Amniotic epithelial cell (primary cell): ENCODE measurements around the gene SLC8A2.

Experiments
- DNase-seq: peaks from one replicate; pipeline ENCODE4 v3.0.0-alpha.2; 2010; ENCODE audit warnings: low read depth

Gene SLC8A2

GRCh38 chr19:47430041-47430802, 41.5 kb downstream of the SLC8A2 start:
- DNase-seq, result peak; percentile 38

GRCh38 chr19:47429140-47429793, 42.4 kb downstream of the SLC8A2 start:
- no peak for DNase-seq

- peak; percentile 99 for DNase-seq
Observed at GRCh38 chr19:47428177-47428894, 43.4 kb downstream of the SLC8A2 start.

GRCh38 chr19:47427241-47428176, 44.2 kb downstream of the SLC8A2 start:
- no peak for DNase-seq

GRCh38 chr19:47423203-47423882, 48.4 kb downstream of the SLC8A2 start:
- no peak for DNase-seq

- no peak for DNase-seq
Observed at GRCh38 chr19:47422417-47423163, 49.1 kb downstream of the SLC8A2 start.

- DNase-seq, result no peak
Observed at GRCh38 chr19:47421844-47422395, 49.8 kb downstream of the SLC8A2 start.

GRCh38 chr19:47421244-47421786, 50.4 kb downstream of the SLC8A2 start:
- DNase-seq, result no peak

GRCh38 chr19:47419789-47420188, 51.9 kb downstream of the SLC8A2 start:
- DNase-seq, result no peak

- no peak for DNase-seq
Observed at GRCh38 chr19:47419030-47419783, 52.5 kb downstream of the SLC8A2 start, which contains the start of gene MEIS3. MEIS3 (minus strand) TSS chr19:47419527; CDS start chr19:47419081, 446 bp downstream.

GRCh38 chr19:47418692-47419029, 53.0 kb downstream of the SLC8A2 start:
- DNase-seq, result no peak

GRCh38 chr19:47417746-47418691, 53.7 kb downstream of the SLC8A2 start:
- DNase-seq, result no peak

- no peak for DNase-seq
Observed at GRCh38 chr19:47417107-47417745, 54.5 kb downstream of the SLC8A2 start.

GRCh38 chr19:47416643-47416985, 55.1 kb downstream of the SLC8A2 start:
- DNase-seq, result no peak

- no peak for DNase-seq
Observed at GRCh38 chr19:47415953-47416642, 55.6 kb downstream of the SLC8A2 start.

GRCh38 chr19:47414469-47414868, 57.2 kb downstream of the SLC8A2 start:
- no peak for DNase-seq

GRCh38 chr19:47413941-47414340, 57.8 kb downstream of the SLC8A2 start:
- no peak for DNase-seq
